Liver (tissue), 3 donors: ENCODE results near the gene SLC9A4.

Experiments used
- FOXA1 ChIP-seq: IDR thresholded peaks from 2 replicates; pipeline ENCODE4 v1.6.1; 2016; ENCODE audit warnings: antibody characterized with exemption
- GABPA ChIP-seq, 2 donors: IDR thresholded peaks in 1 of 2; conservative IDR thresholded peaks in 1 of 2; 2 replicates each; pipeline ENCODE4 v1.6.1; 2016; ENCODE audit warnings: antibody characterized with exemption in 2 of 2, mild to moderate bottlenecking in 1 of 2, moderate library complexity in 1 of 2
- HNF4G ChIP-seq: IDR thresholded peaks from 2 replicates; pipeline ENCODE4 v1.6.1; 2016; ENCODE audit warnings: antibody characterized with exemption
- JUND ChIP-seq, 2 donors: IDR thresholded peaks; 2 replicates each; pipeline ENCODE4 v1.6.1; 2016; ENCODE audit warnings: antibody characterized with exemption in 2 of 2
- MAX ChIP-seq: IDR thresholded peaks from 2 replicates; pipeline ENCODE4 v1.6.1; 2016; ENCODE audit warnings: antibody characterized with exemption
- RAD21 ChIP-seq, 2 donors: IDR thresholded peaks; 2 replicates each; pipeline ENCODE4 v1.6.1; 2016; ENCODE audit warnings: antibody characterized with exemption in 2 of 2, mild to moderate bottlenecking in 2 of 2
- SP1 ChIP-seq: IDR thresholded peaks from 2 replicates; pipeline ENCODE4 v1.6.1; 2018; ENCODE audit warnings: antibody characterized with exemption, mild to moderate bottlenecking
- TAF1 ChIP-seq: conservative IDR thresholded peaks from 2 replicates; pipeline ENCODE4 v1.6.1; 2016; ENCODE audit warnings: antibody characterized with exemption, mild to moderate bottlenecking
- TF ChIP-seq, protein P1 (sequence below): fragments of 150-350 bp; IDR thresholded peaks from 2 replicates; pipeline ENCODE4 v1.5.1; 2017; ENCODE audit warnings: improper control_type of control experiment, low read depth, low read length; ENCODE audit not compliant: missing input control
- TF ChIP-seq, protein P2 (sequence below): IDR thresholded peaks from 2 replicates; pipeline ENCODE4 v1.6.1; 2016; ENCODE audit warnings: antibody characterized with exemption
- donor health status: healthy.
- donor health status: healthy.

- TF ChIP-seq, protein P1, sequence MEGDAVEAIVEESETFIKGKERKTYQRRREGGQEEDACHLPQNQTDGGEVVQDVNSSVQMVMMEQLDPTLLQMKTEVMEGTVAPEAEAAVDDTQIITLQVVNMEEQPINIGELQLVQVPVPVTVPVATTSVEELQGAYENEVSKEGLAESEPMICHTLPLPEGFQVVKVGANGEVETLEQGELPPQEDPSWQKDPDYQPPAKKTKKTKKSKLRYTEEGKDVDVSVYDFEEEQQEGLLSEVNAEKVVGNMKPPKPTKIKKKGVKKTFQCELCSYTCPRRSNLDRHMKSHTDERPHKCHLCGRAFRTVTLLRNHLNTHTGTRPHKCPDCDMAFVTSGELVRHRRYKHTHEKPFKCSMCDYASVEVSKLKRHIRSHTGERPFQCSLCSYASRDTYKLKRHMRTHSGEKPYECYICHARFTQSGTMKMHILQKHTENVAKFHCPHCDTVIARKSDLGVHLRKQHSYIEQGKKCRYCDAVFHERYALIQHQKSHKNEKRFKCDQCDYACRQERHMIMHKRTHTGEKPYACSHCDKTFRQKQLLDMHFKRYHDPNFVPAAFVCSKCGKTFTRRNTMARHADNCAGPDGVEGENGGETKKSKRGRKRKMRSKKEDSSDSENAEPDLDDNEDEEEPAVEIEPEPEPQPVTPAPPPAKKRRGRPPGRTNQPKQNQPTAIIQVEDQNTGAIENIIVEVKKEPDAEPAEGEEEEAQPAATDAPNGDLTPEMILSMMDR, result no peak
- TF ChIP-seq RAD21 (IDR thresholded peaks at IDR 0.05) (no peak), FOXA1 (no peak), GABPA (IDR thresholded peaks at IDR 0.05 in 1 of 2, conservative IDR thresholded peaks at IDR 0.05 in 1 of 2) (no peak), SP1 (no peak), HNF4G (no peak), TAF1 (no peak), MAX (no peak), JUND (IDR thresholded peaks at IDR 0.05) (no peak)
- TF ChIP-seq, protein P2, sequence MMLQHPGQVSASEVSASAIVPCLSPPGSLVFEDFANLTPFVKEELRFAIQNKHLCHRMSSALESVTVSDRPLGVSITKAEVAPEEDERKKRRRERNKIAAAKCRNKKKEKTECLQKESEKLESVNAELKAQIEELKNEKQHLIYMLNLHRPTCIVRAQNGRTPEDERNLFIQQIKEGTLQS, result no peak
These were observed 38.2 kb upstream of the SLC9A4 start for GRCh38 chr2:102434655-102435381.
